A673 (cell line): ENCODE data around the gene PPP1R3G.

Experiments used
- EZH2 ChIP-seq: fragments of 200-600 bp; sonication (generic); IDR thresholded peaks from 2 replicates; pipeline ENCODE4 v1.6.1; 2017; ENCODE audit warnings: borderline replicate concordance, low read depth, mild to moderate bottlenecking, mixed read lengths, antibody characterized with exemption, low read length; ENCODE audit not compliant: poor library complexity, severe bottlenecking
- TF ChIP-seq, protein P1 (sequence below): fragments of 300-800, 200-600 bp; sonication (generic); conservative IDR thresholded peaks from 2 replicates; pipeline ENCODE4 v1.5.1; 2017; ENCODE audit warnings: low read depth, mild to moderate bottlenecking, antibody characterized with exemption, low read length, moderate library complexity, mixed read lengths

DNA sequence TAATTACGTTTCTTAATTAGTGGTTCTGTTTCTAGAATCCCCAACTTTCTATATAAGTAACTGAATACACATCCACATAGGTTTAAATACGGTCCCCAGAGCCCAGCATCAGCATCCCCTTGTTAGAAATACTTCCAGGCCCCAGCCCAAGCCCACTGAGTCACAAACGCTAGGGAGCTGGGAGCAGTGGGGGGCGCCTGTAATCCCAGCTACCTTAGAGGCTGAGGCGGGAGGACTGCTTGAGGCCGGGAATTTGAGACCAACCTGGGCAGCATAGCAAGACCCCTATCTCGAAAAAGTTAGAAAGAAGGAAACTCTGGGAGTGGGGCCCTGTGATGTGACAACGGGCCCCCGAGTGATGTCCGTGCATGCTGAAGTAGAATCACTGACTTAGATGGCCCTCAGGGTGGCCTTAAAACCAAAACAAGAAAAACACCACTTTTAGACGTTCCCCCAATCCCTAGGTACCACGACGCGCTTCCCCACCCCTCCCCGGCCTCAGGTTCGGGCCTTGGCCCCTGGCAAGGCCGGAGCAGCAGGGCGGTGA, 1.3 kb upstream of the PPP1R3G start:
- TF ChIP-seq, protein P1, sequence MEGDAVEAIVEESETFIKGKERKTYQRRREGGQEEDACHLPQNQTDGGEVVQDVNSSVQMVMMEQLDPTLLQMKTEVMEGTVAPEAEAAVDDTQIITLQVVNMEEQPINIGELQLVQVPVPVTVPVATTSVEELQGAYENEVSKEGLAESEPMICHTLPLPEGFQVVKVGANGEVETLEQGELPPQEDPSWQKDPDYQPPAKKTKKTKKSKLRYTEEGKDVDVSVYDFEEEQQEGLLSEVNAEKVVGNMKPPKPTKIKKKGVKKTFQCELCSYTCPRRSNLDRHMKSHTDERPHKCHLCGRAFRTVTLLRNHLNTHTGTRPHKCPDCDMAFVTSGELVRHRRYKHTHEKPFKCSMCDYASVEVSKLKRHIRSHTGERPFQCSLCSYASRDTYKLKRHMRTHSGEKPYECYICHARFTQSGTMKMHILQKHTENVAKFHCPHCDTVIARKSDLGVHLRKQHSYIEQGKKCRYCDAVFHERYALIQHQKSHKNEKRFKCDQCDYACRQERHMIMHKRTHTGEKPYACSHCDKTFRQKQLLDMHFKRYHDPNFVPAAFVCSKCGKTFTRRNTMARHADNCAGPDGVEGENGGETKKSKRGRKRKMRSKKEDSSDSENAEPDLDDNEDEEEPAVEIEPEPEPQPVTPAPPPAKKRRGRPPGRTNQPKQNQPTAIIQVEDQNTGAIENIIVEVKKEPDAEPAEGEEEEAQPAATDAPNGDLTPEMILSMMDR: no peak
- no peak for TF ChIP-seq EZH2
